A673 (cell line): ENCODE measurements around the gene ABI1.

Experiments used
- CTCF ChIP-seq: fragments of 300-800, 200-600 bp; sonication (generic); conservative IDR thresholded peaks from 2 replicates; pipeline ENCODE4 v1.5.1; 2017; ENCODE audit warnings: low read depth, mild to moderate bottlenecking, antibody characterized with exemption, low read length, moderate library complexity, mixed read lengths
- EZH2 ChIP-seq: fragments of 200-600 bp; sonication (generic); IDR thresholded peaks from 2 replicates; pipeline ENCODE4 v1.6.1; 2017; ENCODE audit warnings: borderline replicate concordance, low read depth, mild to moderate bottlenecking, mixed read lengths, antibody characterized with exemption, low read length; ENCODE audit not compliant: poor library complexity, severe bottlenecking

- no peak for TF ChIP-seq CTCF
- TF ChIP-seq EZH2 = no peak
Observed at GRCh38 chr10:26805567-26806245, 55.1 kb downstream of the ABI1 start.
